Measurements from ENCODE around the gene GET4. TPM values are rescaled to one million over a fixed set of nuclear protein-coding genes. Genes with fewer than 3 reads are reported as not detected.
A peak's percentile ranks its signal among the peaks of the same experiment; 100 is the strongest.

Gene GET4
- total and polyA plus RNA-seq, 2 donors, result 11.6 to 42.4 TPM

- Histone ChIP-seq H3K4me1 (ENCODE audit: insufficient read depth) (no peaks in the 10 kb centered on the region), H3K36me3 (ENCODE audit: insufficient read depth) (peaks cover 13% of the 10 kb centered on the region), H3K4me3 (ENCODE audit: low read depth, low read length) (no peak overlapping the region), H3K27ac (ENCODE audit: low read depth) (no peak overlapping the region)
- no peak for DNase-seq (ENCODE audit: extremely low spot score)
- WGBS, result 91% methylated on average over 33 of the region's 33 CpGs
Observed at GRCh38 chr7:853366-854117, 22.8 kb upstream of the GET4 start.

- Histone ChIP-seq H3K36me3 (ENCODE audit: insufficient read depth) (peaks cover 13% of the 10 kb centered on the region), H3K27ac (ENCODE audit: low read depth) (no peak overlapping the region), H3K4me3 (ENCODE audit: low read depth, low read length) (no peak overlapping the region), H3K4me1 (ENCODE audit: insufficient read depth) (no peaks in the 10 kb centered on the region)
- WGBS, result 92% methylated on average over 32 of the region's 32 CpGs
- no peak for DNase-seq (ENCODE audit: extremely low spot score)
Observed at GRCh38 chr7:854118-854775, 22.1 kb upstream of the GET4 start.

- Histone ChIP-seq H3K27ac (ENCODE audit: low read depth) (no peak overlapping the region), H3K4me1 (ENCODE audit: insufficient read depth) (no peaks in the 10 kb centered on the region), H3K36me3 (ENCODE audit: insufficient read depth) (peaks cover 16% of the 10 kb centered on the region), H3K4me3 (ENCODE audit: low read depth, low read length) (no peak overlapping the region)
- 93% methylated on average over 29 of the region's 29 CpGs for WGBS
- DNase-seq (ENCODE audit: extremely low spot score), result no peak
Observed at GRCh38 chr7:855686-856369, 20.5 kb upstream of the GET4 start.

GRCh38 chr7:856444-857095 lies 19.8 kb upstream of the GET4 start:
- no peaks in the 10 kb centered on the region for H3K4me1 ChIP-seq (ENCODE audit: insufficient read depth)
- peaks cover 20% of the 10 kb centered on the region for H3K36me3 ChIP-seq (ENCODE audit: insufficient read depth)
- H3K27ac ChIP-seq (ENCODE audit: low read depth), result no peak overlapping the region
- H3K4me3 ChIP-seq (ENCODE audit: low read depth, low read length), result no peak overlapping the region
- WGBS, result 94% methylated on average over 30 of the region's 30 CpGs
- DNase-seq (ENCODE audit: extremely low spot score), result no peak

- H3K4me1 ChIP-seq (ENCODE audit: insufficient read depth), result no peaks in the 10 kb centered on the region
- no peak for DNase-seq (ENCODE audit: extremely low spot score)
- no peak overlapping the region for H3K4me3 ChIP-seq (ENCODE audit: low read depth, low read length)
- H3K36me3 ChIP-seq (ENCODE audit: insufficient read depth), result peaks cover 20% of the 10 kb centered on the region
- 77% methylated on average over 9 of the region's 9 CpGs for WGBS
- no peak overlapping the region for H3K27ac ChIP-seq (ENCODE audit: low read depth)
Observed at GRCh38 chr7:857661-858060, 18.7 kb upstream of the GET4 start.

- Histone ChIP-seq H3K4me1 (ENCODE audit: insufficient read depth) (no peaks in the 10 kb centered on the region), H3K4me3 (ENCODE audit: low read depth, low read length) (no peak overlapping the region), H3K36me3 (ENCODE audit: insufficient read depth) (peaks cover 16% of the 10 kb centered on the region), H3K27ac (ENCODE audit: low read depth) (no peak overlapping the region)
- no peak for DNase-seq (ENCODE audit: extremely low spot score)
- WGBS, result 80% methylated on average over 16 of the region's 16 CpGs
Observed at GRCh38 chr7:859359-860030, 16.9 kb upstream of the GET4 start.

GRCh38 chr7:860149-860548 lies 16.2 kb upstream of the GET4 start:
- no peak overlapping the region for H3K4me3 ChIP-seq (ENCODE audit: low read depth, low read length)
- peaks cover 16% of the 10 kb centered on the region for H3K36me3 ChIP-seq (ENCODE audit: insufficient read depth)
- H3K4me1 ChIP-seq (ENCODE audit: insufficient read depth), result no peaks in the 10 kb centered on the region
- no peak overlapping the region for H3K27ac ChIP-seq (ENCODE audit: low read depth)
- DNase-seq (ENCODE audit: extremely low spot score), result no peak
- WGBS, result 95% methylated on average over 21 of the region's 21 CpGs

GRCh38 chr7:861222-861621 lies 15.1 kb upstream of the GET4 start:
- H3K27ac ChIP-seq (ENCODE audit: low read depth), result no peak overlapping the region
- no peaks in the 10 kb centered on the region for H3K4me1 ChIP-seq (ENCODE audit: insufficient read depth)
- no peak for DNase-seq (ENCODE audit: extremely low spot score)
- no peak overlapping the region for H3K4me3 ChIP-seq (ENCODE audit: low read depth, low read length)
- peaks cover 16% of the 10 kb centered on the region for H3K36me3 ChIP-seq (ENCODE audit: insufficient read depth)
- 90% methylated on average over 9 of the region's 9 CpGs for WGBS

- no peaks in the 10 kb centered on the region for H3K4me1 ChIP-seq (ENCODE audit: insufficient read depth)
- 85% methylated on average over 6 of the region's 6 CpGs for WGBS
- DNase-seq (ENCODE audit: extremely low spot score), result no peak
- H3K27ac ChIP-seq (ENCODE audit: low read depth), result no peak overlapping the region
- peaks cover 13% of the 10 kb centered on the region for H3K36me3 ChIP-seq (ENCODE audit: insufficient read depth)
- H3K4me3 ChIP-seq (ENCODE audit: low read depth, low read length), result no peak overlapping the region
Observed at GRCh38 chr7:862157-862556, 14.2 kb upstream of the GET4 start.

GRCh38 chr7:863106-863505 lies 13.2 kb upstream of the GET4 start:
- Histone ChIP-seq H3K36me3 (ENCODE audit: insufficient read depth) (peaks cover 15% of the 10 kb centered on the region), H3K4me1 (ENCODE audit: insufficient read depth) (no peaks in the 10 kb centered on the region), H3K27ac (ENCODE audit: low read depth) (no peak overlapping the region), H3K4me3 (ENCODE audit: low read depth, low read length) (no peak overlapping the region)
- DNase-seq (ENCODE audit: extremely low spot score), result no peak
- 97% methylated on average over 16 of the region's 16 CpGs for WGBS

GRCh38 chr7:865921-866320 lies 10.4 kb upstream of the GET4 start:
- Histone ChIP-seq H3K4me1 (ENCODE audit: insufficient read depth) (no peaks in the 10 kb centered on the region), H3K36me3 (ENCODE audit: insufficient read depth) (peaks cover 8% of the 10 kb centered on the region), H3K27ac (ENCODE audit: low read depth) (no peak overlapping the region), H3K4me3 (ENCODE audit: low read depth, low read length) (no peak overlapping the region)
- no peak for DNase-seq (ENCODE audit: extremely low spot score)
- 97% methylated on average over 25 of the region's 25 CpGs for WGBS

- 54% methylated on average over 18 of the region's 18 CpGs for WGBS
- peak overlapping the region; percentile 58 for H3K27ac ChIP-seq (ENCODE audit: low read depth)
- H3K36me3 ChIP-seq (ENCODE audit: insufficient read depth), result peaks cover 5% of the 10 kb centered on the region
- no peak for DNase-seq (ENCODE audit: extremely low spot score)
- H3K4me3 ChIP-seq (ENCODE audit: low read depth, low read length), result no peak overlapping the region
- no peaks in the 10 kb centered on the region for H3K4me1 ChIP-seq (ENCODE audit: insufficient read depth)
Observed at GRCh38 chr7:867001-867405, 9.4 kb upstream of the GET4 start.
